RWPE2 (cell line): ENCODE data around the gene S100P.

Experiments used
- ATAC-seq: fragments of 200-7000 bp; cut with Tn5 transposase; 3 replicates; pipeline ENCODE4 v1.9.1; 2021; ENCODE audit warnings: low read depth
- DNase-seq: peaks from one replicate; pipeline ENCODE4 v3.0.0-alpha.2; 2020; ENCODE audit warnings: low spot score
- H3K27ac ChIP-seq: fragments of 450-650 bp; 2 replicates; pipeline ENCODE4 v1.5.1; 2017; ENCODE audit warnings: mild to moderate bottlenecking; ENCODE audit not compliant: poor library complexity, severe bottlenecking
- H3K27me3 ChIP-seq: fragments of 250-450 bp; sonication (Bioruptor Pico); 2 replicates; pipeline ENCODE4 v1.5.1; 2021; ENCODE audit warnings: mild to moderate bottlenecking, moderate library complexity; ENCODE audit not compliant: insufficient read depth, poor library complexity, severe bottlenecking
- H3K36me3 ChIP-seq: fragments of 250-450 bp; sonication (Bioruptor Pico); 2 replicates; pipeline ENCODE4 v1.5.1; 2020; ENCODE audit warnings: low read depth, mild to moderate bottlenecking, moderate library complexity
- H3K4me1 ChIP-seq: fragments of 250-450 bp; sonication (Bioruptor Pico); 2 replicates; pipeline ENCODE4 v1.5.1; 2021; ENCODE audit warnings: mild to moderate bottlenecking, moderate library complexity; ENCODE audit not compliant: insufficient read depth, poor library complexity, severe bottlenecking
- H3K4me3 ChIP-seq: fragments of 250-450 bp; sonication (Bioruptor Pico); 2 replicates; pipeline ENCODE4 v1.5.1; 2021; ENCODE audit warnings: mild to moderate bottlenecking, moderate library complexity; ENCODE audit not compliant: severe bottlenecking
- H3K9me3 ChIP-seq: fragments of 250-450 bp; sonication (Bioruptor Pico); 2 replicates; pipeline ENCODE4 v1.5.1; 2021; ENCODE audit warnings: mild to moderate bottlenecking, moderate library complexity; ENCODE audit not compliant: severe bottlenecking
- TF ChIP-seq, protein P1 (sequence below): fragments of 450-650 bp; IDR thresholded peaks from one replicate; pipeline ENCODE4 v1.5.1; 2017; ENCODE audit warnings: mild to moderate bottlenecking, moderate library complexity; ENCODE audit not compliant: poor library complexity, severe bottlenecking

Gene S100P

GRCh38 chr4:6658597-6659075 lies 35.0 kb upstream of the S100P start:
- Histone ChIP-seq H3K9me3 (no peaks in the 10 kb centered on the region), H3K4me3 (peak overlapping the region; percentile 18), H3K4me1 (no peaks in the 10 kb centered on the region), H3K27me3 (peaks cover 3% of the 10 kb centered on the region), H3K36me3 (no peaks in the 10 kb centered on the region), H3K27ac (no peak overlapping the region)
- DNase-seq: no peak
- TF ChIP-seq, protein P1, sequence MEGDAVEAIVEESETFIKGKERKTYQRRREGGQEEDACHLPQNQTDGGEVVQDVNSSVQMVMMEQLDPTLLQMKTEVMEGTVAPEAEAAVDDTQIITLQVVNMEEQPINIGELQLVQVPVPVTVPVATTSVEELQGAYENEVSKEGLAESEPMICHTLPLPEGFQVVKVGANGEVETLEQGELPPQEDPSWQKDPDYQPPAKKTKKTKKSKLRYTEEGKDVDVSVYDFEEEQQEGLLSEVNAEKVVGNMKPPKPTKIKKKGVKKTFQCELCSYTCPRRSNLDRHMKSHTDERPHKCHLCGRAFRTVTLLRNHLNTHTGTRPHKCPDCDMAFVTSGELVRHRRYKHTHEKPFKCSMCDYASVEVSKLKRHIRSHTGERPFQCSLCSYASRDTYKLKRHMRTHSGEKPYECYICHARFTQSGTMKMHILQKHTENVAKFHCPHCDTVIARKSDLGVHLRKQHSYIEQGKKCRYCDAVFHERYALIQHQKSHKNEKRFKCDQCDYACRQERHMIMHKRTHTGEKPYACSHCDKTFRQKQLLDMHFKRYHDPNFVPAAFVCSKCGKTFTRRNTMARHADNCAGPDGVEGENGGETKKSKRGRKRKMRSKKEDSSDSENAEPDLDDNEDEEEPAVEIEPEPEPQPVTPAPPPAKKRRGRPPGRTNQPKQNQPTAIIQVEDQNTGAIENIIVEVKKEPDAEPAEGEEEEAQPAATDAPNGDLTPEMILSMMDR: no peak
- ATAC-seq: peak; percentile 71

DNA sequence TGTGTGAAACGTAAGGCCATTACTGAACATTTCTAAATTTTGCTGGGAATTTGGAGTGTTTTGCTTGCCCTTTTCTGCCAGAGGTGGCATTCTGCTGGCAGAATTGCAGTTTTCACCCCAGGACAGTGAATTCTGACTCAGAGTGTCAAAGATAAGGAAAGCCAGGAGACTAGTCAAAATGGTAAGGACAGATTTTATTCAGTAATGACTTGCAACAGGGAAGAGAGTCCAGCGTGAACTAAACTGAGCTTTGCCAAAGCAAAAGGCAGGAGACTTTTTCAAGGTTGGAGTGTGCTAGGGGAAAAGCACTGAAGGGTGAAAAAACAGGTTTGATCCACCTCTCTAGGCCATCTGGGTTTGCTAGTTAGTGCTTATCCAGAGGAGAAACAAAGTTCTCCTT lies 33.8 kb upstream of the S100P start:
- Histone ChIP-seq H3K4me3 (no peak overlapping the region), H3K9me3 (no peaks in the 10 kb centered on the region), H3K36me3 (no peaks in the 10 kb centered on the region), H3K4me1 (no peaks in the 10 kb centered on the region), H3K27me3 (peaks cover 11% of the 10 kb centered on the region), H3K27ac (no peak overlapping the region)
- TF ChIP-seq, protein P1: no peak
- no peak for DNase-seq
- ATAC-seq: no peak

DNA sequence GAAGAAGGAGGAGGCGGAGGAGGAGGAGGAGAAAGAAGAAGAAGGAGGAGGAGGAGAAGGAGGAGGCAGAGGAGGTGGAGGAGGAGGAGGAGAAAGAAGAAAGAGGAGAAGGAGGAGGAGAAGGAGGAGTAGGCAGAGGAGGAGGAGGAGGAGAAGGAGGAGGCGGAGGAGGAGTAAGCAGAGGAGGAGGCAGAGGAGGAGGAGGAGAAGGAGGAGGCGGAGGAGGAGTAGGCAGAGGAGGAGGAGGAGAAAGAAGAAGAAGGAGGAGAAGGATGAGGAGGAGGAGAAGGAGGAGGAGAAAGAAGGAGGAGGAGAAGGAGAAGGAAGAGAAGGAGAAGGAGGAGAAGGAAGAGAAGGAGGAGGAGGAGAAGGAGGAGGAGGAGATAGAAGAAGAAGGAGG lies 33.2 kb upstream of the S100P start:
- H3K4me3 ChIP-seq: no peak overlapping the region
- no peak overlapping the region for H3K27ac ChIP-seq
- peaks cover 11% of the 10 kb centered on the region for H3K27me3 ChIP-seq
- no peaks in the 10 kb centered on the region for H3K9me3 ChIP-seq
- no peaks in the 10 kb centered on the region for H3K4me1 ChIP-seq
- H3K36me3 ChIP-seq: no peaks in the 10 kb centered on the region
- ATAC-seq: no peak
- DNase-seq: no peak
- TF ChIP-seq, protein P1: no peak

GRCh38 chr4:6662591-6662990 lies 31.1 kb upstream of the S100P start:
- no peak overlapping the region for H3K4me3 ChIP-seq
- no peaks in the 10 kb centered on the region for H3K9me3 ChIP-seq
- DNase-seq (no peak), ATAC-seq (no peak)
- H3K27ac ChIP-seq: no peak overlapping the region
- H3K27me3 ChIP-seq: peaks cover 11% of the 10 kb centered on the region
- TF ChIP-seq, protein P1: no peak
- H3K36me3 ChIP-seq: no peaks in the 10 kb centered on the region
- H3K4me1 ChIP-seq: no peaks in the 10 kb centered on the region

DNA sequence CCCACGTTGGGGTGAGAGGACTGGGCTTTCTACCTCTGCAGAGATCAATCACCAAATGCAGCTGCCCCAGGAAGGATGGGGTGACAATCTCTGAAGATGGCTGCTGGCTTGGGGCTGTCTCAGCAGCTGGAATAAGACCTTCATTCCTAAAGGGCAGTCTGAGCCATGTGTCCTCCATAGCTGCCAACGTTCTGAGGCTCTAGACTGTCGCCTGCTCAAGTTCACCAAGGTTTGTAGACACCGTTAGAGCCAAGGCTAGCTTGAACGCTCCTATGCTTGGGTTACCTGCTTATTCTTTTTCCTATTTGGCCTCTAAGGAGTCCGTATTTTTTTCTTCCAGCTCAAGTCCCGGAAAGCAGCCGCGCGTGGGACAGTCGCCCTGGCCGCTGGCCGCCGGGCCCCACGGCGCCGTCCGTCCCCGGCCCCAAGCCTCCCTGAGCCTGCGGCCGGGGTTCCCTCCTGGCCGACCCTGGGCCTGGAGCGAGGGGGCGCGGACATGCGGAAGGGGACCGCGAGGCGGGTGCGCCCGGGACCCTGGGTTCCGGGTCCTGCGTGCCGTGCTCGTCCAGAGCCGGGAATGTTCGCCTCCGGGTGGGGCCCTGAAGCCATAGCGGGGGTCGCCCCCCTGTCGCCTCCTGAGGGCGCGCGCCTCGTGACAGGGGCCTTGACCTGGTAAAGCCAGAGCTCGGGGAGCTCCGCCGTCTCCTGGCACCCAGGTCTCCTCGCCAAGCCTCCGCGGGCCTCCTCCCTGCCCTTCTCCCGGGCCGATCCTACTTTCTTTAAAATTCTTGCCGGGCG lies 29.9 kb upstream of the S100P start:
- ATAC-seq: no peak
- no peak for DNase-seq
- H3K4me3 ChIP-seq: peak overlapping the region; percentile 2
- H3K27ac ChIP-seq: no peak overlapping the region
- no peaks in the 10 kb centered on the region for H3K9me3 ChIP-seq
- TF ChIP-seq, protein P1: no peak
- no peaks in the 10 kb centered on the region for H3K36me3 ChIP-seq
- H3K27me3 ChIP-seq: peaks cover 11% of the 10 kb centered on the region
- H3K4me1 ChIP-seq: peaks cover 7% of the 10 kb centered on the region
